H1 (cell line): ENCODE data around the gene CYREN.

Source experiments
- CBX8 ChIP-seq: fragments of 300-800, 300-1000 bp; sonication (generic); IDR thresholded peaks from 2 replicates; pipeline ENCODE4 v1.7.1; 2016; ENCODE audit warnings: low read depth, low read length, borderline replicate concordance
- EZH2 ChIP-seq: fragments of 200-600 bp; sonication (generic); IDR thresholded peaks from 2 replicates; pipeline ENCODE4 v1.7.1; 2012; ENCODE audit warnings: low read depth, mild to moderate bottlenecking, moderate library complexity, low read length, inconsistent platforms; ENCODE audit not compliant: severe bottlenecking
- RBBP5 ChIP-seq: IDR thresholded peaks from 2 replicates; pipeline ENCODE4 v1.7.1; 2012; ENCODE audit warnings: low read depth, mild to moderate bottlenecking, inconsistent platforms, low read length, moderate library complexity, borderline replicate concordance
- TF ChIP-seq, protein P1 (sequence below), 3 experiments: IDR thresholded peaks; 1 replicate in 2 of 3; 2 replicates in 1 of 3; pipeline versions ENCODE4 v1.5.1 to v1.6.1; 2011; ENCODE audit warnings: low read length in 3 of 3, mild to moderate bottlenecking in 3 of 3, inconsistent platforms in 2 of 3, low read depth in 1 of 3, moderate library complexity in 1 of 3; ENCODE audit not compliant: insufficient read depth in 1 of 3; ENCODE audit errors: control extremely low read depth in 1 of 3
- TF ChIP-seq, protein P2 (sequence below): IDR thresholded peaks from 2 replicates; pipeline ENCODE4 v1.6.1; 2012; ENCODE audit warnings: inconsistent platforms

DNA sequence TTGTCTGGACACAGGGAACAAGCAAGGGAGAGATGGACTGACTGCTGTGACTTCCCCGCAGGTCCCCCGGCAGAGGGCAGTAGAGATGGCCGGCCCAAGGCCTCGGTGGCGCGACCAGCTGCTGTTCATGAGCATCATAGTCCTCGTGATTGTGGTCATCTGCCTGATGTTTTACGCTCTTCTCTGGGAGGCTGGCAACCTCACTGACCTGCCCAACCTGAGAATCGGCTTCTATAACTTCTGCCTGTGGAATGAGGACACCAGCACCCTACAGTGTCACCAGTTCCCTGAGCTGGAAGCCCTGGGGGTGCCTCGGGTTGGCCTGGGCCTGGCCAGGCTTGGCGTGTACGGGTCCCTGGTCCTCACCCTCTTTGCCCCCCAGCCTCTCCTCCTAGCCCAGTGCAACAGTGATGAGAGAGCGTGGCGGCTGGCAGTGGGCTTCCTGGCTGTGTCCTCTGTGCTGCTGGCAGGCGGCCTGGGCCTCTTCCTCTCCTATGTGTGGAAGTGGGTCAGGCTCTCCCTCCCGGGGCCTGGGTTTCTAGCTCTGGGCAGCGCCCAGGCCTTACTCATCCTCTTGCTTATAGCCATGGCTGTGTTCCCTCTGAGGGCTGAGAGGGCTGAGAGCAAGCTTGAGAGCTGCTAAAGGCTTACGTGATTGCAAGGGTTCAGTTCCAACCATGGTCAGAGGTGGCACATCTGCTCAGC is 6.0 kb downstream of the CYREN start:
- TF ChIP-seq, protein P1, sequence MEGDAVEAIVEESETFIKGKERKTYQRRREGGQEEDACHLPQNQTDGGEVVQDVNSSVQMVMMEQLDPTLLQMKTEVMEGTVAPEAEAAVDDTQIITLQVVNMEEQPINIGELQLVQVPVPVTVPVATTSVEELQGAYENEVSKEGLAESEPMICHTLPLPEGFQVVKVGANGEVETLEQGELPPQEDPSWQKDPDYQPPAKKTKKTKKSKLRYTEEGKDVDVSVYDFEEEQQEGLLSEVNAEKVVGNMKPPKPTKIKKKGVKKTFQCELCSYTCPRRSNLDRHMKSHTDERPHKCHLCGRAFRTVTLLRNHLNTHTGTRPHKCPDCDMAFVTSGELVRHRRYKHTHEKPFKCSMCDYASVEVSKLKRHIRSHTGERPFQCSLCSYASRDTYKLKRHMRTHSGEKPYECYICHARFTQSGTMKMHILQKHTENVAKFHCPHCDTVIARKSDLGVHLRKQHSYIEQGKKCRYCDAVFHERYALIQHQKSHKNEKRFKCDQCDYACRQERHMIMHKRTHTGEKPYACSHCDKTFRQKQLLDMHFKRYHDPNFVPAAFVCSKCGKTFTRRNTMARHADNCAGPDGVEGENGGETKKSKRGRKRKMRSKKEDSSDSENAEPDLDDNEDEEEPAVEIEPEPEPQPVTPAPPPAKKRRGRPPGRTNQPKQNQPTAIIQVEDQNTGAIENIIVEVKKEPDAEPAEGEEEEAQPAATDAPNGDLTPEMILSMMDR (IDR thresholded peaks at IDR 0.05; ENCODE audit: control extremely low read depth in 1 of 3, insufficient read depth in 1 of 3, low read depth in 1 of 3, low read length in 3 of 3): peak in 1 of 3 experiments; percentile 24; a peak in 1 of 4 replicates
- TF ChIP-seq, protein P2, sequence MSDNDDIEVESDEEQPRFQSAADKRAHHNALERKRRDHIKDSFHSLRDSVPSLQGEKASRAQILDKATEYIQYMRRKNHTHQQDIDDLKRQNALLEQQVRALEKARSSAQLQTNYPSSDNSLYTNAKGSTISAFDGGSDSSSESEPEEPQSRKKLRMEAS: no peak
- TF ChIP-seq EZH2: no peak
- TF ChIP-seq RBBP5: no peak
- no peak for TF ChIP-seq CBX8
